Vagina (tissue), 2 donors: ENCODE data around the gene ABHD2.

Source experiments
- POLR2A ChIP-seq, 2 donors: fragments of 450-650 bp; IDR thresholded peaks; one replicate each; pipeline ENCODE4 v1.6.1; 2017; ENCODE audit warnings: antibody characterized with exemption in 2 of 2, mild to moderate bottlenecking in 2 of 2, moderate library complexity in 2 of 2
- POLR2AphosphoS5 ChIP-seq, 2 donors: sonication (generic); formaldehyde crosslinking; IDR thresholded peaks; one replicate each; pipeline ENCODE4 v1.9.0; 2017; ENCODE audit warnings: antibody characterized with exemption in 2 of 2, mild to moderate bottlenecking in 2 of 2, low read depth in 1 of 2; ENCODE audit not compliant: insufficient read depth in 1 of 2
- TF ChIP-seq, protein P1 (sequence below), 3 experiments: fragments of 450-650 bp in 2 of 3; fragments of 200-600 bp in 1 of 3; sonication (generic) in 1 of 3; IDR thresholded peaks; one replicate each; pipeline ENCODE4 v1.5.1; 2017 to 2019; ENCODE audit warnings: antibody characterized with exemption in 3 of 3, mild to moderate bottlenecking in 2 of 3, moderate library complexity in 2 of 3

DNA sequence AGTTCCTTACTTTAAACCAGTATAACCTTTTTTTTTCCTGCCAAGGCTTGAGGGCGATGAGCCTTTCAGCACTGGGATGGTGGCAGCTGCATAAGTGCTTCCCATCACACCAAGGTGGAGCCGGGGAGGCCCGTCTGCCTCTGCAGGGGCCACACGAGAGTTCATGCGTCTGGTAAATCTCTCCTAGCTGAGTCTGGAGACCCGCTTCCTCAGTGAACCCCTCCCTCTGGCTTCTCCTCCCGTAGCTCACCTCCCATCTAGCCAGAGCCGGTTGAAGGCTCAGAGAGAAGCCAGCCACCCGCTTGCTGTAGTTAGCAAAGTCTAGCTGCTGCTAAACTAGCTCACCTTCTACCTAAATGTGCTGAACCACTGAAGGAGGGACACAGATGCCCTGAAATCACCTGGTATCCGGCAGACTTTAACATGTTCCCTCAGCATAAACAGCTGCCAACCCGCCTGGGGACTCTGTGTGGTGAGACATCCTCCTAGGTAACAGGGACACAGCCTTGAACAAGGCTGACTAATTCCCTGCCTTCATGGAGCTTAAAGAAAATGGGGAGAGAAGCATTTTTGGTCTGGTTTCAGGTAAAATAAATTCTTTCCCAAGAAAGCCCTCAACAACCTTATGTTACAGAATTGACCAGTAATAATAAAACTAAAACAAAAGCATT, 90.2 kb downstream of the ABHD2 start:
- TF ChIP-seq POLR2A (IDR thresholded peaks at IDR 0.05): no peak
- TF ChIP-seq, protein P1, sequence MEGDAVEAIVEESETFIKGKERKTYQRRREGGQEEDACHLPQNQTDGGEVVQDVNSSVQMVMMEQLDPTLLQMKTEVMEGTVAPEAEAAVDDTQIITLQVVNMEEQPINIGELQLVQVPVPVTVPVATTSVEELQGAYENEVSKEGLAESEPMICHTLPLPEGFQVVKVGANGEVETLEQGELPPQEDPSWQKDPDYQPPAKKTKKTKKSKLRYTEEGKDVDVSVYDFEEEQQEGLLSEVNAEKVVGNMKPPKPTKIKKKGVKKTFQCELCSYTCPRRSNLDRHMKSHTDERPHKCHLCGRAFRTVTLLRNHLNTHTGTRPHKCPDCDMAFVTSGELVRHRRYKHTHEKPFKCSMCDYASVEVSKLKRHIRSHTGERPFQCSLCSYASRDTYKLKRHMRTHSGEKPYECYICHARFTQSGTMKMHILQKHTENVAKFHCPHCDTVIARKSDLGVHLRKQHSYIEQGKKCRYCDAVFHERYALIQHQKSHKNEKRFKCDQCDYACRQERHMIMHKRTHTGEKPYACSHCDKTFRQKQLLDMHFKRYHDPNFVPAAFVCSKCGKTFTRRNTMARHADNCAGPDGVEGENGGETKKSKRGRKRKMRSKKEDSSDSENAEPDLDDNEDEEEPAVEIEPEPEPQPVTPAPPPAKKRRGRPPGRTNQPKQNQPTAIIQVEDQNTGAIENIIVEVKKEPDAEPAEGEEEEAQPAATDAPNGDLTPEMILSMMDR (IDR thresholded peaks at IDR 0.05): no peak
- TF ChIP-seq POLR2AphosphoS5 (IDR thresholded peaks at IDR 0.05; ENCODE audit: insufficient read depth in 1 of 2, low read depth in 1 of 2): no peak
